ACC112 (cell line): Measurements from ENCODE around the gene ALG13.
"Not testable (repeated sequence)": the region's sequence is repeated elsewhere in the genome, so short reads cannot be mapped to it uniquely, and the experiment has no call there.

Experiments
- H2AFZ ChIP-seq: fragments of 200-600 bp; sonication (generic); one replicate; pipeline ENCODE4 v1.6.0; 2017; ENCODE audit warnings: antibody characterized with exemption, low read length; ENCODE audit not compliant: unreplicated experiment
- H3K27ac ChIP-seq: fragments of 200-600 bp; sonication (generic); 2 replicates; pipeline ENCODE4 v1.5.1; 2014; ENCODE audit warnings: low read depth, mild to moderate bottlenecking, antibody characterized with exemption, low read length, moderate library complexity
- H3K27me3 ChIP-seq: fragments of 200-600 bp; sonication (generic); 2 replicates; pipeline ENCODE4 v1.6.1; 2014; ENCODE audit warnings: mild to moderate bottlenecking, antibody characterized with exemption, low read length, moderate library complexity, mixed read lengths; ENCODE audit not compliant: insufficient read depth
- H3K36me3 ChIP-seq: fragments of 200-600 bp; sonication (generic); 2 replicates; pipeline ENCODE4 v1.6.1; 2016; ENCODE audit warnings: mild to moderate bottlenecking, antibody characterized with exemption, low read length, moderate library complexity, mixed read lengths; ENCODE audit not compliant: insufficient read depth
- H3K4me1 ChIP-seq: fragments of 200-600 bp; sonication (generic); one replicate; pipeline ENCODE4 v1.6.1; 2016; ENCODE audit warnings: low read length, mixed read lengths; ENCODE audit not compliant: insufficient read depth, unreplicated experiment, control insufficient read depth
- H3K4me3 ChIP-seq: fragments of 200-600 bp; sonication (generic); 2 replicates; pipeline ENCODE4 v1.5.1; 2014; ENCODE audit warnings: mild to moderate bottlenecking, low read depth, low read length
- H3K79me2 ChIP-seq: fragments of 200-600 bp; sonication (generic); one replicate; pipeline ENCODE4 v1.6.0; 2016; ENCODE audit warnings: low read length; ENCODE audit not compliant: control insufficient read depth, unreplicated experiment, insufficient read depth

ALG13 gene

GRCh38 chrX:111756486-111756885 is 75.5 kb downstream of the ALG13 start:
- Histone ChIP-seq H3K4me1 (no peaks in the 10 kb centered on the region), H2AFZ (no peak overlapping the region), H3K4me3 (no peak overlapping the region), H3K79me2 (no peaks in the 10 kb centered on the region), H3K36me3 (peaks cover 11% of the 10 kb centered on the region), H3K27ac (no peak overlapping the region), H3K27me3 (no peaks in the 10 kb centered on the region)

GRCh38 chrX:111759686-111760085 is 78.7 kb downstream of the ALG13 start:
- no peaks in the 10 kb centered on the region for H3K36me3 ChIP-seq
- no peaks in the 10 kb centered on the region for H3K79me2 ChIP-seq
- no peak overlapping the region for H3K4me3 ChIP-seq
- no peaks in the 10 kb centered on the region for H3K4me1 ChIP-seq
- no peaks in the 10 kb centered on the region for H3K27me3 ChIP-seq
- no peak overlapping the region for H3K27ac ChIP-seq
- H2AFZ ChIP-seq, result no peak overlapping the region

GRCh38 chrX:111761578-111762135 is 80.7 kb downstream of the ALG13 start:
- Histone ChIP-seq H3K79me2 (no peaks in the 10 kb centered on the region), H3K27ac (no peak overlapping the region), H2AFZ (no peak overlapping the region), H3K36me3 (no peaks in the 10 kb centered on the region), H3K4me3 (no peak overlapping the region), H3K27me3 (no peaks in the 10 kb centered on the region), H3K4me1 (no peaks in the 10 kb centered on the region)

- H2AFZ ChIP-seq, result no peak overlapping the region
- no peaks in the 10 kb centered on the region for H3K79me2 ChIP-seq
- H3K27ac ChIP-seq, result no peak overlapping the region
- no peaks in the 10 kb centered on the region for H3K27me3 ChIP-seq
- no peaks in the 10 kb centered on the region for H3K36me3 ChIP-seq
- H3K4me3 ChIP-seq, result no peak overlapping the region
- no peaks in the 10 kb centered on the region for H3K4me1 ChIP-seq
These were observed 97.6 kb downstream of the ALG13 start for GRCh38 chrX:111778591-111778990.

- Histone ChIP-seq H3K27ac (no peak overlapping the region), H3K79me2 (no peaks in the 10 kb centered on the region), H3K36me3 (no peaks in the 10 kb centered on the region), H3K27me3 (no peaks in the 10 kb centered on the region), H2AFZ (no peak overlapping the region), H3K4me1 (no peaks in the 10 kb centered on the region), H3K4me3 (no peak overlapping the region)
These were observed 98.6 kb downstream of the ALG13 start for GRCh38 chrX:111779582-111779981.

- Histone ChIP-seq H3K79me2 (no peaks in the 10 kb centered on the region), H3K4me1 (no peaks in the 10 kb centered on the region), H3K4me3 (no peak overlapping the region), H3K27me3 (no peaks in the 10 kb centered on the region), H3K27ac (no peak overlapping the region), H3K36me3 (no peaks in the 10 kb centered on the region), H2AFZ (no peak overlapping the region)
These were observed 103.7 kb downstream of the ALG13 start for GRCh38 chrX:111784667-111785066.

DNA sequence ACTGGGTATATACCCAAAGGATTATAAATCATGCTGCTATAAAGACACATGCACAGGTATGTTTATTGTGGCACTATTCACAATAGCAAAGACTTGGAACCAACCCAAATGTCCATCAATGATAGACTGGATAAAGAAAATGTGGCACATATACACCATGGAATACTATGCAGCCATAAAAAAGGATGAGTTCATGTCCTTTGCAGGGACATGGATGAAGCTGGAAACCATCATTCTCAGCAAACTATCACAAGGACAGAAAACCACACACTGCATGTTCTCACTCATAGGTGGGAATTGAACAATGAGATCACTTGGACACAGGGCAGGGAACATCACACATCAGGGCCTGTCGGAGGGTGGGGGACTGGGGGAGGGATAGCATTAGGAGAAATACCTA is 109.1 kb downstream of the ALG13 start:
- H3K27me3 ChIP-seq, H3K27ac ChIP-seq, H2AFZ ChIP-seq, H3K4me3 ChIP-seq, H3K79me2 ChIP-seq, H3K36me3 ChIP-seq, H3K4me1 ChIP-seq: not testable (repeated sequence)
